Neural cell (in vitro differentiated cells): Measurements from ENCODE around the gene MBD3L5. TPM values are rescaled to one million over a fixed set of nuclear protein-coding genes. Genes with fewer than 3 reads are reported as not detected.

Source experiments
- H2AFZ ChIP-seq: fragments of 200-600, 300-800 bp; sonication (generic), shearing (Covaris generic); 2 replicates; pipeline ENCODE4 v1.6.0; 2014; ENCODE audit warnings: low read depth, mild to moderate bottlenecking, antibody characterized with exemption, low read length, moderate library complexity
- H3F3A ChIP-seq: fragments of 200-600 bp; shearing (Covaris generic); 2 replicates; pipeline ENCODE4 v1.6.1; 2016; ENCODE audit warnings: mild to moderate bottlenecking, moderate library complexity, mixed read lengths, antibody characterized with exemption, low read length; ENCODE audit not compliant: insufficient read depth, poor library complexity, severe bottlenecking
- H3K27ac ChIP-seq: fragments of 200-600, 300-800 bp; sonication (generic), shearing (Covaris generic); 2 replicates; pipeline ENCODE4 v1.5.1; 2014; ENCODE audit warnings: mild to moderate bottlenecking, low read length, moderate library complexity
- H3K27me3 ChIP-seq: fragments of 300-800, 200-600 bp; sonication (generic), shearing (Covaris generic); 2 replicates; pipeline ENCODE4 v1.6.0; 2014; ENCODE audit warnings: mild to moderate bottlenecking, low read depth, low read length, moderate library complexity; ENCODE audit not compliant: insufficient read depth
- H3K36me3 ChIP-seq: fragments of 300-800, 200-600 bp; sonication (generic), shearing (Covaris generic); 2 replicates; pipeline ENCODE4 v1.5.1; 2014; ENCODE audit warnings: mild to moderate bottlenecking, antibody characterized with exemption, low read length, moderate library complexity; ENCODE audit not compliant: insufficient read depth
- H3K4me2 ChIP-seq: fragments of 300-800, 200-600 bp; sonication (generic), shearing (Covaris generic); 2 replicates; pipeline ENCODE4 v1.6.0; 2014; ENCODE audit warnings: mild to moderate bottlenecking, low read length
- H3K4me3 ChIP-seq: fragments of 300-800, 200-600 bp; sonication (generic), shearing (Covaris generic); 2 replicates; pipeline ENCODE4 v1.5.1; 2014; ENCODE audit warnings: mild to moderate bottlenecking, low read length, moderate library complexity
- H3K79me2 ChIP-seq: fragments of 200-600 bp; shearing (Covaris generic); replicated peaks from 2 replicates; pipeline ENCODE4 v1.6.0; 2014; ENCODE audit warnings: mild to moderate bottlenecking, low read length, moderate library complexity; ENCODE audit not compliant: insufficient read depth
- H3K9ac ChIP-seq: fragments of 300-800, 200-600 bp; sonication (generic), shearing (Covaris generic); 2 replicates; pipeline ENCODE4 v1.6.1; 2016; ENCODE audit warnings: mild to moderate bottlenecking, low read length, mixed read lengths
- H3K9me2 ChIP-seq: fragments of 200-600 bp; shearing (Covaris generic); 2 replicates; pipeline ENCODE4 v1.6.1; 2016; ENCODE audit warnings: mild to moderate bottlenecking, low read length, mixed read lengths; ENCODE audit not compliant: insufficient read depth
- H3K9me3 ChIP-seq: fragments of 200-600, 300-800 bp; sonication (generic), shearing (Covaris generic); 2 replicates; pipeline ENCODE4 v1.6.1; 2016; ENCODE audit warnings: mild to moderate bottlenecking, mixed run types, low read length, moderate library complexity, mixed read lengths
- H4K20me1 ChIP-seq: fragments of 200-600 bp; shearing (Covaris generic); 2 replicates; pipeline ENCODE4 v1.6.1; 2016; ENCODE audit warnings: mild to moderate bottlenecking, mixed run types; ENCODE audit not compliant: insufficient read depth
- CTCF ChIP-seq: fragments of 450-650 bp; IDR thresholded peaks from 2 replicates; pipeline ENCODE4 v1.5.1; 2014; ENCODE audit warnings: antibody characterized with exemption, mild to moderate bottlenecking, moderate library complexity; ENCODE audit not compliant: poor library complexity, severe bottlenecking
- EP300 ChIP-seq: fragments of 450-650 bp; conservative IDR thresholded peaks from 2 replicates; pipeline ENCODE4 v1.6.1; 2014; ENCODE audit warnings: antibody characterized with exemption, mild to moderate bottlenecking, moderate library complexity; ENCODE audit not compliant: poor library complexity, severe bottlenecking
- EZH2 ChIP-seq: fragments of 200-600, 300-800 bp; shearing (Covaris generic), sonication (generic); IDR thresholded peaks from 2 replicates; pipeline ENCODE4 v1.6.1; 2014; ENCODE audit warnings: antibody characterized with exemption, low read length, borderline replicate concordance, mild to moderate bottlenecking; ENCODE audit not compliant: insufficient read depth, poor library complexity, severe bottlenecking
- MXI1 ChIP-seq: fragments of 450-650 bp; conservative IDR thresholded peaks from 2 replicates; pipeline ENCODE4 v1.6.1; 2014; ENCODE audit warnings: antibody characterized with exemption, mild to moderate bottlenecking; ENCODE audit not compliant: poor library complexity, severe bottlenecking
- POLR2AphosphoS5 ChIP-seq: IDR thresholded peaks from 2 replicates; pipeline ENCODE4 v1.6.1; 2012
- RAD21 ChIP-seq: fragments of 450-650 bp; conservative IDR thresholded peaks from 2 replicates; pipeline ENCODE4 v1.6.1; 2014; ENCODE audit warnings: antibody characterized with exemption, mild to moderate bottlenecking, moderate library complexity
- REST ChIP-seq: IDR thresholded peaks from 2 replicates; pipeline ENCODE4 v1.6.1; 2012; ENCODE audit warnings: borderline replicate concordance
- SMC3 ChIP-seq: fragments of 450-650 bp; conservative IDR thresholded peaks from 2 replicates; pipeline ENCODE4 v1.6.1; 2014; ENCODE audit warnings: antibody characterized with exemption, mild to moderate bottlenecking, moderate library complexity; ENCODE audit not compliant: poor library complexity
- TAF1 ChIP-seq: IDR thresholded peaks from 2 replicates; pipeline ENCODE4 v1.6.1; 2012; ENCODE audit warnings: low read depth
- polyA plus RNA-seq: library from polyadenylated mRNA; depleted of rRNA; stranded (reverse); fragments of >200 nt; gene quantifications from 2 replicates; pipeline ENCODE4 v1.2.3, GENCODE V29; 2014

Gene MBD3L5
- polyA plus RNA-seq, 1 donor from 2014 or later = not detected

GRCh38 chr19:7072541-7072940 is 42.2 kb downstream of the MBD3L5 start:
- H3K27ac ChIP-seq = no peak overlapping the region
- H3K4me2 ChIP-seq = no peak overlapping the region
- no peak overlapping the region for H2AFZ ChIP-seq
- no peak overlapping the region for H3K9ac ChIP-seq
- no peaks in the 10 kb centered on the region for H3K9me3 ChIP-seq
- TF ChIP-seq MXI1 (no peak), SMC3 (no peak), EP300 (no peak), REST (no peak), CTCF (no peak), TAF1 (no peak), POLR2AphosphoS5 (no peak), RAD21 (no peak), EZH2 (no peak)
- no peaks in the 10 kb centered on the region for H3K27me3 ChIP-seq
- no peaks in the 10 kb centered on the region for H3K9me2 ChIP-seq
- no peak overlapping the region for H3K4me3 ChIP-seq
- H4K20me1 ChIP-seq = no peaks in the 10 kb centered on the region
- peaks cover 17% of the 10 kb centered on the region for H3K36me3 ChIP-seq
- peaks cover 9% of the 10 kb centered on the region for H3K79me2 ChIP-seq
- no peaks in the 10 kb centered on the region for H3F3A ChIP-seq

GRCh38 chr19:7074705-7075282 is 44.4 kb downstream of the MBD3L5 start:
- peaks cover 23% of the 10 kb centered on the region for H3K36me3 ChIP-seq

More at GRCh38 chr19:7074705-7075282, 44.4 kb downstream of the MBD3L5 start:
- Histone ChIP-seq H3K9ac (no peak overlapping the region), H3K4me2 (no peak overlapping the region), H2AFZ (no peak overlapping the region), H3K4me3 (no peak overlapping the region), H3K27me3 (no peaks in the 10 kb centered on the region), H3K9me3 (peaks cover 10% of the 10 kb centered on the region), H3K79me2 (peaks cover 8% of the 10 kb centered on the region), H3K9me2 (no peaks in the 10 kb centered on the region), H3K27ac (no peak overlapping the region), H3F3A (no peaks in the 10 kb centered on the region), H4K20me1 (no peaks in the 10 kb centered on the region)
- no peak for TF ChIP-seq EP300
- no peak for TF ChIP-seq CTCF
- no peak for TF ChIP-seq POLR2AphosphoS5
- no peak for TF ChIP-seq TAF1
- no peak for TF ChIP-seq REST
- no peak for TF ChIP-seq SMC3
- no peak for TF ChIP-seq MXI1
- TF ChIP-seq RAD21 = no peak
- TF ChIP-seq EZH2 = no peak
